A673 (cell line): Measurements from ENCODE around the gene LRRC55.

Experiments used
- CTCF ChIP-seq: fragments of 300-800, 200-600 bp; sonication (generic); conservative IDR thresholded peaks from 2 replicates; pipeline ENCODE4 v1.5.1; 2017; ENCODE audit warnings: low read depth, mild to moderate bottlenecking, antibody characterized with exemption, low read length, moderate library complexity, mixed read lengths
- EZH2 ChIP-seq: fragments of 200-600 bp; sonication (generic); IDR thresholded peaks from 2 replicates; pipeline ENCODE4 v1.6.1; 2017; ENCODE audit warnings: borderline replicate concordance, low read depth, mild to moderate bottlenecking, mixed read lengths, antibody characterized with exemption, low read length; ENCODE audit not compliant: poor library complexity, severe bottlenecking

- TF ChIP-seq CTCF (no peak), EZH2 (no peak)
These were observed 20.4 kb upstream of the LRRC55 start for GRCh38 chr11:57161351-57161750.
